ENCODE data around the gene NDUFB10.

DNA sequence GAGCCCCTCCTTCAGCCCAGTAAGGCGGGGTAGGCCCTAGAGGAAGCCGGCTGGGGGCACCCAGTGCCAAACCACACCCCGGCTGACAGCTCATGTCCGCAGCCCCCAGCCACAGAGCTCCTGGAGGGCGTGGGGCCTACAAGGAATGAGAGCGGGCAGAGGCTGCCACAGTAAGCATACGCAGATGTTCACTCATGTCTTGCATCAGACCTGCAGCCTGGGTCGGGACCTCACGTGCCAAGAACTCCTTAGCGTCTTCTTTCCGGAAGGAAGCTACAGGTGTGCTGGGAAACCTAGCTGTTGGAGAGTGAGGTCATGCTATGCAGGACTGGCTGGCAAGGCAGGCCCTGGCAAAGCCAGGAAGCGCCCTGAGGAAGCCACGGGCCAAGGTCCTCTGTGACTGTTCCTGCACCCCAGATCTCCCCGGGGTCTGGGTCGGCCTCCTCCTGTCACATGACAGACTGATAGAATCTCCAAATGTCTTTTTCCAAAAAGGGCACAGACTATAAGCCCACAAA, 48.7 kb downstream of the NDUFB10 start:
- no peak for TF ChIP-seq POLR2A (IDR thresholded peaks at IDR 0.05)
- TF ChIP-seq, protein P1, sequence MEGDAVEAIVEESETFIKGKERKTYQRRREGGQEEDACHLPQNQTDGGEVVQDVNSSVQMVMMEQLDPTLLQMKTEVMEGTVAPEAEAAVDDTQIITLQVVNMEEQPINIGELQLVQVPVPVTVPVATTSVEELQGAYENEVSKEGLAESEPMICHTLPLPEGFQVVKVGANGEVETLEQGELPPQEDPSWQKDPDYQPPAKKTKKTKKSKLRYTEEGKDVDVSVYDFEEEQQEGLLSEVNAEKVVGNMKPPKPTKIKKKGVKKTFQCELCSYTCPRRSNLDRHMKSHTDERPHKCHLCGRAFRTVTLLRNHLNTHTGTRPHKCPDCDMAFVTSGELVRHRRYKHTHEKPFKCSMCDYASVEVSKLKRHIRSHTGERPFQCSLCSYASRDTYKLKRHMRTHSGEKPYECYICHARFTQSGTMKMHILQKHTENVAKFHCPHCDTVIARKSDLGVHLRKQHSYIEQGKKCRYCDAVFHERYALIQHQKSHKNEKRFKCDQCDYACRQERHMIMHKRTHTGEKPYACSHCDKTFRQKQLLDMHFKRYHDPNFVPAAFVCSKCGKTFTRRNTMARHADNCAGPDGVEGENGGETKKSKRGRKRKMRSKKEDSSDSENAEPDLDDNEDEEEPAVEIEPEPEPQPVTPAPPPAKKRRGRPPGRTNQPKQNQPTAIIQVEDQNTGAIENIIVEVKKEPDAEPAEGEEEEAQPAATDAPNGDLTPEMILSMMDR (IDR thresholded peaks at IDR 0.05): no peak

All from testis (tissue), 2 donors.